ENCODE results near the gene OGN.

OGN gene

DNA sequence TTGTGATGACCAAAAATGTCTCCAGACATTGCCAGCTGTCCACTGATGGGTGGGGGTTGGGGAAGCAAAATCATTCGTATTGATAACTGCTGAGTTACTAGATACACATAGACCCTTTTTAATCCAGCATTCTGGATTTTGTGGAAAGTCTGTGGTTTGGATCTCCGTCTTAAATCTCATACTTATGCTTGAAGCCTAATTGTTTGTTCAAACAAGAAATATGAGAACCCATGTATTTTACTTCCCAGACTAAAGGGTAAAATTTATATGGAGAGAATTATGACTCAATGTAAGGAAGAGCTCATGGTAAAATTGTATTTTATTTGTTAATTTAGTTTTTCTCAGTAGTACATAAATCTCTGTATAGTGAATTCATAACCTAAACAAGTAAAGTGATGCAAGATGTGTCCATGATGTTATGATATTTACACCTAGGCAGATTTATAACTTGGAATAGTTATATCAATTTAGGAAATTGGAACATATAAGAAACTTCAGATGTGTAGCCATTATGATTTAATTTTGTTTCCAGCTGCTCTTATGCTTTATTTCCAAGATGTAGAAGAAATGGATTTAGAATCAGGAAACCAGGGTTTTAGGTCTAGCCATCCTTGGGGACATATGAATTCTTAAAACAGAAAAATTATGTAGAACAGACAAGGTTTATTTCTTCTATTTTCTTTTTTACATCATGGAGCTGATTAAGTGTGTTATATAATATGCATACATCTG lies 4.5 kb upstream of the OGN start:
- TF ChIP-seq CTCF (IDR thresholded peaks at IDR 0.05; ENCODE audit: insufficient read depth, low read length, poor library complexity, severe bottlenecking) (no peak), EZH2phosphoT487 (conservative IDR thresholded peaks at IDR 0.05; ENCODE audit: low read length) (no peak)

GRCh38 chr9:92407818-92408217 lies 3.4 kb upstream of the OGN start:
- H3F3A ChIP-seq (ENCODE audit: insufficient read depth) = no peaks in the 10 kb centered on the region
- no peaks in the 10 kb centered on the region for H3K9me3 ChIP-seq (ENCODE audit: insufficient read depth, low read length)
- no peak overlapping the region for H3K4me3 ChIP-seq (ENCODE audit: insufficient read depth, low read length, poor library complexity, severe bottlenecking)
- H3K27me3 ChIP-seq (ENCODE audit: low read length) = no peaks in the 10 kb centered on the region
- no peak overlapping the region for H3K9ac ChIP-seq (ENCODE audit: low read length)
- H3K79me2 ChIP-seq (ENCODE audit: insufficient read depth, low read length) = no peaks in the 10 kb centered on the region
- H3K9me2 ChIP-seq (replicated peaks; ENCODE audit: insufficient read depth, low read length) = no peaks in the 10 kb centered on the region
- H2AFZ ChIP-seq (ENCODE audit: low read depth, low read length, severe bottlenecking) = no peak overlapping the region
- H3K27ac ChIP-seq (ENCODE audit: low read depth, low read length) = no peak overlapping the region
- no peaks in the 10 kb centered on the region for H3K36me3 ChIP-seq (ENCODE audit: low read length)
- H3K4me2 ChIP-seq (ENCODE audit: low read depth, low read length, poor library complexity, severe bottlenecking) = no peak overlapping the region
- TF ChIP-seq CTCF (IDR thresholded peaks at IDR 0.05; ENCODE audit: insufficient read depth, low read length, poor library complexity, severe bottlenecking) = no peak
- TF ChIP-seq EZH2phosphoT487 (conservative IDR thresholded peaks at IDR 0.05; ENCODE audit: low read length) = no peak
- no peaks in the 10 kb centered on the region for H4K20me1 ChIP-seq (ENCODE audit: low read depth, low read length)

More for the DNA sequence above, 4.5 kb upstream of the OGN start:
- Histone ChIP-seq H3K9me3 (ENCODE audit: insufficient read depth, low read length) (no peaks in the 10 kb centered on the region), H3K27me3 (ENCODE audit: low read length) (no peaks in the 10 kb centered on the region), H3K4me2 (ENCODE audit: low read depth, low read length, poor library complexity, severe bottlenecking) (no peak overlapping the region), H3K9ac (ENCODE audit: low read length) (no peak overlapping the region), H2AFZ (ENCODE audit: low read depth, low read length, severe bottlenecking) (no peak overlapping the region), H4K20me1 (ENCODE audit: low read depth, low read length) (no peaks in the 10 kb centered on the region), H3K4me3 (ENCODE audit: insufficient read depth, low read length, poor library complexity, severe bottlenecking) (no peak overlapping the region), H3K27ac (ENCODE audit: low read depth, low read length) (no peak overlapping the region), H3K79me2 (ENCODE audit: insufficient read depth, low read length) (no peaks in the 10 kb centered on the region; the same call in 1 of the 2 replicates), H3F3A (ENCODE audit: insufficient read depth) (no peaks in the 10 kb centered on the region), H3K36me3 (ENCODE audit: low read length) (no peaks in the 10 kb centered on the region), H3K9me2 (replicated peaks; ENCODE audit: insufficient read depth, low read length) (no peaks in the 10 kb centered on the region)

DNA sequence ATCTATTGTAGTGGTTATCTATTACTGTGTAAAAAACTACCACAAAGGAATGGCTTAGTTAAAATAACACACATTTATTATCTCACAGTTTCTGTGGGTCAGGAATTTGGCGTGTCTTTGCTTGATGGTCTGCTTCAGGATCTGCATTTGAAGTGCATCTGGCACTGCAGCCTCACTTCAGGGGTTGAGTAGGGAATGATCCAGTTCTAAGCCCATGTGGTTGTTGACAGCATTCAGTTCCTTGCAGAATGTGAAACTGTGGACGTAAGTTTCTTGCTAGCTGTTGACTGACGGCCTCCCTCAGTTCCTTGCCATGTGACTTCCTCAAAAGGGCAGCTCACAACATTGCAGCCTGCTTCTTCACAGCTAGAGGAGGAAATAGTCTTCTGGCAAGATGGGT lies 2.1 kb upstream of the OGN start:
- Histone ChIP-seq H3K79me2 (ENCODE audit: insufficient read depth, low read length) (no peaks in the 10 kb centered on the region), H3K27ac (ENCODE audit: low read depth, low read length) (no peak overlapping the region), H4K20me1 (ENCODE audit: low read depth, low read length) (no peaks in the 10 kb centered on the region), H3K4me3 (ENCODE audit: insufficient read depth, low read length, poor library complexity, severe bottlenecking) (no peak overlapping the region), H3K9ac (ENCODE audit: low read length) (no peak overlapping the region; the same call in 1 of the 2 replicates), H2AFZ (ENCODE audit: low read depth, low read length, severe bottlenecking) (no peak overlapping the region), H3K9me2 (replicated peaks; ENCODE audit: insufficient read depth, low read length) (no peaks in the 10 kb centered on the region), H3K36me3 (ENCODE audit: low read length) (no peaks in the 10 kb centered on the region), H3K4me2 (ENCODE audit: low read depth, low read length, poor library complexity, severe bottlenecking) (peak overlapping the region; percentile 40), H3F3A (ENCODE audit: insufficient read depth) (no peaks in the 10 kb centered on the region), H3K9me3 (ENCODE audit: insufficient read depth, low read length) (no peaks in the 10 kb centered on the region), H3K27me3 (ENCODE audit: low read length) (no peaks in the 10 kb centered on the region)
- no peak for TF ChIP-seq CTCF (IDR thresholded peaks at IDR 0.05; ENCODE audit: insufficient read depth, low read length, poor library complexity, severe bottlenecking)
- no peak for TF ChIP-seq EZH2phosphoT487 (conservative IDR thresholded peaks at IDR 0.05; ENCODE audit: low read length)
